ENCODE measurements around the gene PCDH12.

DNA sequence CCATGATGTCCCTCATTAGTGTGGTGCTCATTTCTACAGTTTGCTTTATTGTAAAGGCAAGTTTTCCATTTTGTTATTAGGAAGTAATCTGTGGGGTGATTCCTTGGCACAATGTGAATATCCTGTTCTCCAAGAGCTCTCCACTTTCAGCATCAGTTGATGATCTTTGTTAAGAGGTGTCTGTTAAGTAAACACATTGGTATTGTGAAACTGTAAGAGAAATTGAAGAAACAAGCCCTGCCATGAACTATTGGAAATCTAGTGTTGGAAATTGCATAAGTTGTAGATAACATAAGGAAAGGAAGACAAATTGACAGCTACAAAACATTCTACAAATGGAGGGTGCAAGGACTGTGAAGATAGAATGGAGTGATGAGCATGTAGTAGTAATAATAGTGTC lies 28.1 kb upstream of the PCDH12 start:
- TF ChIP-seq POLR2AphosphoS5 (IDR thresholded peaks at IDR 0.05; ENCODE audit: low read depth, low read length) (no peak), POLR2A (IDR thresholded peaks at IDR 0.05; ENCODE audit: low read depth, low read length) (no peak)

Data from GM12892 (cell line).